Fibroblast of skin of back (primary cell): ENCODE measurements around the gene KLK15.

Experiments
- DNase-seq: peaks from one replicate; pipeline ENCODE4 v3.0.0-alpha.2; 2013

KLK15 gene

GRCh38 chr19:50843205-50843604 lies 9.8 kb upstream of the KLK15 start:
- no peak for DNase-seq

- no peak for DNase-seq
Measured at GRCh38 chr19:50842130-50842529, 8.8 kb upstream of the KLK15 start.

- no peak for DNase-seq
Measured at GRCh38 chr19:50839712-50840655, 6.6 kb upstream of the KLK15 start.

- DNase-seq, result no peak
Measured at GRCh38 chr19:50838239-50838638, 4.9 kb upstream of the KLK15 start.

GRCh38 chr19:50837300-50837699 lies 3.9 kb upstream of the KLK15 start:
- DNase-seq, result no peak

GRCh38 chr19:50836543-50837195 lies 3.3 kb upstream of the KLK15 start:
- no peak for DNase-seq

- peak; percentile 53 for DNase-seq
Measured at GRCh38 chr19:50835785-50836542, 2.6 kb upstream of the KLK15 start.

- peak; percentile 4 for DNase-seq
Measured at GRCh38 chr19:50835103-50835784, 1.9 kb upstream of the KLK15 start.

- DNase-seq, result no peak
Measured at GRCh38 chr19:50833802-50834167, 411 bp upstream of the KLK15 start.

GRCh38 chr19:50832666-50833065 lies 708 bp downstream of the KLK15 start:
- DNase-seq, result no peak

- no peak for DNase-seq
Measured at GRCh38 chr19:50831026-50831396, 2.4 kb downstream of the KLK15 start.

GRCh38 chr19:50830266-50831025 lies 2.9 kb downstream of the KLK15 start:
- no peak for DNase-seq

- no peak for DNase-seq
Measured at GRCh38 chr19:50829801-50830200, 3.6 kb downstream of the KLK15 start.

GRCh38 chr19:50827476-50827875 lies 5.9 kb downstream of the KLK15 start:
- no peak for DNase-seq

- no peak for DNase-seq
Measured at GRCh38 chr19:50826492-50827240, 6.7 kb downstream of the KLK15 start.

GRCh38 chr19:50823389-50824042 lies 9.9 kb downstream of the KLK15 start, which contains the start of gene KLK1:
Gene KLK1 (minus strand): TSS chr19:50823787. CDS start chr19:50823748, 39 bp downstream.
- no peak for DNase-seq

- DNase-seq, result no peak
Measured at GRCh38 chr19:50822661-50823208, 10.6 kb downstream of the KLK15 start.

GRCh38 chr19:50821622-50822021 lies 11.8 kb downstream of the KLK15 start:
- no peak for DNase-seq

GRCh38 chr19:50821248-50821612 lies 12.1 kb downstream of the KLK15 start:
- DNase-seq, result no peak

- DNase-seq, result no peak
Measured at GRCh38 chr19:50820549-50821247, 12.7 kb downstream of the KLK15 start.
